ENCODE results near the gene DDX31. TPM values are rescaled to one million over a fixed set of nuclear protein-coding genes. Genes with fewer than 3 reads are reported as not detected.

DDX31 gene
- total and polyA plus RNA-seq, 9 of the 15 experiments (the other 6 are each of a cell fraction or from before 2014, with no cell fraction given), result 11.9 to 24.6 (median 22.2) TPM

DNA sequence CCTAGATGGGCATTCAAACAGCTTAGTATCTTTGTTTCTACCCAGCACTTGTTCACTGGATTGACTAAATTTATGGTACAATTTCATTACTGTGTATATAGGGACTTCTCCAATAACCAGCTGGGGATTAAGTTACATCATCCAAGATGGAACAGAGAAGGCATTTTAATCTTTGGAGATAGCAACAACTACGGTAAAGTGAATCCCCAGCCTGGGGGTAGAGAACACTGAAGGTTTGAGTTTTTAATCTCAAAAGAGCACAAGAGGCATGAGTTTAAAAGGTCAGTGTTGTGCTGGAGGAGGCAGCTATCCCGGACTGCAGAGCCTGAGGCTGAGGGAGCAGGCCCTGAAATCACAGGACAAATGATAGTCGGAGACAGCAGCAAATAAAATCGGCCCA, 28.6 kb downstream of the DDX31 start (continued):
- TF ChIP-seq, protein P1, sequence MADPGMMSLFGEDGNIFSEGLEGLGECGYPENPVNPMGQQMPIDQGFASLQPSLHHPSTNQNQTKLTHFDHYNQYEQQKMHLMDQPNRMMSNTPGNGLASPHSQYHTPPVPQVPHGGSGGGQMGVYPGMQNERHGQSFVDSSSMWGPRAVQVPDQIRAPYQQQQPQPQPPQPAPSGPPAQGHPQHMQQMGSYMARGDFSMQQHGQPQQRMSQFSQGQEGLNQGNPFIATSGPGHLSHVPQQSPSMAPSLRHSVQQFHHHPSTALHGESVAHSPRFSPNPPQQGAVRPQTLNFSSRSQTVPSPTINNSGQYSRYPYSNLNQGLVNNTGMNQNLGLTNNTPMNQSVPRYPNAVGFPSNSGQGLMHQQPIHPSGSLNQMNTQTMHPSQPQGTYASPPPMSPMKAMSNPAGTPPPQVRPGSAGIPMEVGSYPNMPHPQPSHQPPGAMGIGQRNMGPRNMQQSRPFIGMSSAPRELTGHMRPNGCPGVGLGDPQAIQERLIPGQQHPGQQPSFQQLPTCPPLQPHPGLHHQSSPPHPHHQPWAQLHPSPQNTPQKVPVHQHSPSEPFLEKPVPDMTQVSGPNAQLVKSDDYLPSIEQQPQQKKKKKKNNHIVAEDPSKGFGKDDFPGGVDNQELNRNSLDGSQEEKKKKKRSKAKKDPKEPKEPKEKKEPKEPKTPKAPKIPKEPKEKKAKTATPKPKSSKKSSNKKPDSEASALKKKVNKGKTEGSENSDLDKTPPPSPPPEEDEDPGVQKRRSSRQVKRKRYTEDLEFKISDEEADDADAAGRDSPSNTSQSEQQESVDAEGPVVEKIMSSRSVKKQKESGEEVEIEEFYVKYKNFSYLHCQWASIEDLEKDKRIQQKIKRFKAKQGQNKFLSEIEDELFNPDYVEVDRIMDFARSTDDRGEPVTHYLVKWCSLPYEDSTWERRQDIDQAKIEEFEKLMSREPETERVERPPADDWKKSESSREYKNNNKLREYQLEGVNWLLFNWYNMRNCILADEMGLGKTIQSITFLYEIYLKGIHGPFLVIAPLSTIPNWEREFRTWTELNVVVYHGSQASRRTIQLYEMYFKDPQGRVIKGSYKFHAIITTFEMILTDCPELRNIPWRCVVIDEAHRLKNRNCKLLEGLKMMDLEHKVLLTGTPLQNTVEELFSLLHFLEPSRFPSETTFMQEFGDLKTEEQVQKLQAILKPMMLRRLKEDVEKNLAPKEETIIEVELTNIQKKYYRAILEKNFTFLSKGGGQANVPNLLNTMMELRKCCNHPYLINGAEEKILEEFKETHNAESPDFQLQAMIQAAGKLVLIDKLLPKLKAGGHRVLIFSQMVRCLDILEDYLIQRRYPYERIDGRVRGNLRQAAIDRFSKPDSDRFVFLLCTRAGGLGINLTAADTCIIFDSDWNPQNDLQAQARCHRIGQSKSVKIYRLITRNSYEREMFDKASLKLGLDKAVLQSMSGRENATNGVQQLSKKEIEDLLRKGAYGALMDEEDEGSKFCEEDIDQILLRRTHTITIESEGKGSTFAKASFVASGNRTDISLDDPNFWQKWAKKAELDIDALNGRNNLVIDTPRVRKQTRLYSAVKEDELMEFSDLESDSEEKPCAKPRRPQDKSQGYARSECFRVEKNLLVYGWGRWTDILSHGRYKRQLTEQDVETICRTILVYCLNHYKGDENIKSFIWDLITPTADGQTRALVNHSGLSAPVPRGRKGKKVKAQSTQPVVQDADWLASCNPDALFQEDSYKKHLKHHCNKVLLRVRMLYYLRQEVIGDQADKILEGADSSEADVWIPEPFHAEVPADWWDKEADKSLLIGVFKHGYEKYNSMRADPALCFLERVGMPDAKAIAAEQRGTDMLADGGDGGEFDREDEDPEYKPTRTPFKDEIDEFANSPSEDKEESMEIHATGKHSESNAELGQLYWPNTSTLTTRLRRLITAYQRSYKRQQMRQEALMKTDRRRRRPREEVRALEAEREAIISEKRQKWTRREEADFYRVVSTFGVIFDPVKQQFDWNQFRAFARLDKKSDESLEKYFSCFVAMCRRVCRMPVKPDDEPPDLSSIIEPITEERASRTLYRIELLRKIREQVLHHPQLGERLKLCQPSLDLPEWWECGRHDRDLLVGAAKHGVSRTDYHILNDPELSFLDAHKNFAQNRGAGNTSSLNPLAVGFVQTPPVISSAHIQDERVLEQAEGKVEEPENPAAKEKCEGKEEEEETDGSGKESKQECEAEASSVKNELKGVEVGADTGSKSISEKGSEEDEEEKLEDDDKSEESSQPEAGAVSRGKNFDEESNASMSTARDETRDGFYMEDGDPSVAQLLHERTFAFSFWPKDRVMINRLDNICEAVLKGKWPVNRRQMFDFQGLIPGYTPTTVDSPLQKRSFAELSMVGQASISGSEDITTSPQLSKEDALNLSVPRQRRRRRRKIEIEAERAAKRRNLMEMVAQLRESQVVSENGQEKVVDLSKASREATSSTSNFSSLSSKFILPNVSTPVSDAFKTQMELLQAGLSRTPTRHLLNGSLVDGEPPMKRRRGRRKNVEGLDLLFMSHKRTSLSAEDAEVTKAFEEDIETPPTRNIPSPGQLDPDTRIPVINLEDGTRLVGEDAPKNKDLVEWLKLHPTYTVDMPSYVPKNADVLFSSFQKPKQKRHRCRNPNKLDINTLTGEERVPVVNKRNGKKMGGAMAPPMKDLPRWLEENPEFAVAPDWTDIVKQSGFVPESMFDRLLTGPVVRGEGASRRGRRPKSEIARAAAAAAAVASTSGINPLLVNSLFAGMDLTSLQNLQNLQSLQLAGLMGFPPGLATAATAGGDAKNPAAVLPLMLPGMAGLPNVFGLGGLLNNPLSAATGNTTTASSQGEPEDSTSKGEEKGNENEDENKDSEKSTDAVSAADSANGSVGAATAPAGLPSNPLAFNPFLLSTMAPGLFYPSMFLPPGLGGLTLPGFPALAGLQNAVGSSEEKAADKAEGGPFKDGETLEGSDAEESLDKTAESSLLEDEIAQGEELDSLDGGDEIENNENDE (IDR thresholded peaks at IDR 0.05; ENCODE audit: low read depth, low read length), result no peak
- TF ChIP-seq THRAP3 (IDR thresholded peaks at IDR 0.05; ENCODE audit: borderline replicate concordance), result no peak
- no peak for TF ChIP-seq ZNF695 (CRISPR knock-in tag; IDR thresholded peaks at IDR 0.05)
- no peak for TF ChIP-seq BCOR (IDR thresholded peaks at IDR 0.05)
- no peak for TF ChIP-seq ZNF311 (CRISPR knock-in tag; IDR thresholded peaks at IDR 0.05)
- TF ChIP-seq, protein P2, sequence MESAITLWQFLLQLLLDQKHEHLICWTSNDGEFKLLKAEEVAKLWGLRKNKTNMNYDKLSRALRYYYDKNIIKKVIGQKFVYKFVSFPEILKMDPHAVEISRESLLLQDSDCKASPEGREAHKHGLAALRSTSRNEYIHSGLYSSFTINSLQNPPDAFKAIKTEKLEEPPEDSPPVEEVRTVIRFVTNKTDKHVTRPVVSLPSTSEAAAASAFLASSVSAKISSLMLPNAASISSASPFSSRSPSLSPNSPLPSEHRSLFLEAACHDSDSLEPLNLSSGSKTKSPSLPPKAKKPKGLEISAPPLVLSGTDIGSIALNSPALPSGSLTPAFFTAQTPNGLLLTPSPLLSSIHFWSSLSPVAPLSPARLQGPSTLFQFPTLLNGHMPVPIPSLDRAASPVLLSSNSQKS (CRISPR knock-in tag; IDR thresholded peaks at IDR 0.05), result no peak
